ENCODE measurements around the gene NEK4. TPM values are rescaled to one million over a fixed set of nuclear protein-coding genes. Genes with fewer than 3 reads are reported as not detected.
A peak's percentile ranks its signal among the peaks of the same experiment; 100 is the strongest.

NEK4 gene
- total and polyA plus RNA-seq, 2 of the 13 experiments (the other 11 are each of a cell fraction or from before 2014, with no cell fraction given) = 16.5 to 38.0 TPM

- no peak for TF ChIP-seq ZMAT5 (CRISPR knock-in tag; IDR thresholded peaks at IDR 0.05; ENCODE audit: borderline replicate concordance, low read depth)
- peak; percentile 96 for TF ChIP-seq ETV5 (CRISPR knock-in tag; IDR thresholded peaks at IDR 0.05; ENCODE audit: borderline replicate concordance)
- TF ChIP-seq HDAC6 (IDR thresholded peaks at IDR 0.05; ENCODE audit: low read depth, low read length) = no peak
- TF ChIP-seq MXD3 (CRISPR knock-in tag; IDR thresholded peaks at IDR 0.05) = peak; percentile 24; the same call in 1 of the 2 replicates
- no peak for TF ChIP-seq FOXC1 (CRISPR knock-in tag; IDR thresholded peaks at IDR 0.05; ENCODE audit: borderline replicate concordance)
- 0 out of 2 replicates have a peak, but pooled peaks have one; percentile 23 for TF ChIP-seq ZNF431 (CRISPR knock-in tag; IDR thresholded peaks at IDR 0.05; ENCODE audit: borderline replicate concordance, low read depth)
- peak; percentile 56; the same call in 1 of the 2 replicates for TF ChIP-seq ZNF556 (CRISPR knock-in tag; IDR thresholded peaks at IDR 0.05; ENCODE audit: borderline replicate concordance)
- no peak; the same call in 1 of the 2 replicates for TF ChIP-seq HMGXB3 (CRISPR knock-in tag; IDR thresholded peaks at IDR 0.05; ENCODE audit: borderline replicate concordance)
- TF ChIP-seq CEBPG (CRISPR knock-in tag; IDR thresholded peaks at IDR 0.05) = peak; percentile 18; the same call in 1 of the 2 replicates
- TF ChIP-seq SP1 (IDR thresholded peaks at IDR 0.05) = no peak
- no peak for TF ChIP-seq SP1 (CRISPR knock-in tag; IDR thresholded peaks at IDR 0.05)
- no peak for TF ChIP-seq U2AF1 (optimal IDR thresholded peaks at IDR 0.05; ENCODE audit: low read depth, low read length)
- TF ChIP-seq CREB1 (IDR thresholded peaks at IDR 0.05) = no peak
- TF ChIP-seq CREB1 (CRISPR knock-in tag; IDR thresholded peaks at IDR 0.05) = no peak
- TF ChIP-seq PHB2 (IDR thresholded peaks at IDR 0.05; ENCODE audit: partially characterized antibody) = no peak
- no peak; the same call in 1 of the 2 replicates for TF ChIP-seq ZNF546 (CRISPR knock-in tag; conservative IDR thresholded peaks at IDR 0.05)
- peak; percentile 19; the same call in 1 of the 2 replicates for TF ChIP-seq KLF12 (CRISPR knock-in tag; IDR thresholded peaks at IDR 0.05; ENCODE audit: borderline replicate concordance)
- TF ChIP-seq ZNF552 (CRISPR knock-in tag; IDR thresholded peaks at IDR 0.05; ENCODE audit: borderline replicate concordance) = no peak
Observed at GRCh38 chr3:52795298-52795900, 24.7 kb upstream of the NEK4 start (continued).

All from HepG2 (cell line).